ENCODE results near the gene ARHGEF39.

ARHGEF39 gene

DNA sequence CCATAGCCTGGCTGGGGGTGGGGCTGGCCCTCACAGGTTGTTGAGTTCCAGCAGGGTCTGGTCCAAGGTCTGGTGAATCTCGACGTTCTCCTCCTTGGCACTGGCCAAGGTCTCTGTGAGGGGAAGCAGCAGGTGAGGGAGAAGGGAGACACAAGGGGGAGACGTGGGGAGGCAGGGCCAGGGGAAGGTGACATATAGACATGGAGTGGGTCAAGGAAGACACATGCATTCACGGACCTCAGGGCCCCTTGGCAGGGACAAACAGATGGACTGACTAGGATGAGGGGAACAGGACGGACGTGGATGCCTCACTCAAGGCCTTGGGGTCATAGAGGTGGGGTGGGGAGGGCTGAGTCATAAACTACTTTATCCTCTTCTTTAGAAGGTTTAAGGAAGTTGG lies 17.1 kb upstream of the ARHGEF39 start:
- Mint-ChIP-seq H3K4me3 (no peak overlapping the region), H3K27ac (peak overlapping the region; percentile 62), H3K4me1 (peaks cover 80% of the 10 kb centered on the region)

DNA sequence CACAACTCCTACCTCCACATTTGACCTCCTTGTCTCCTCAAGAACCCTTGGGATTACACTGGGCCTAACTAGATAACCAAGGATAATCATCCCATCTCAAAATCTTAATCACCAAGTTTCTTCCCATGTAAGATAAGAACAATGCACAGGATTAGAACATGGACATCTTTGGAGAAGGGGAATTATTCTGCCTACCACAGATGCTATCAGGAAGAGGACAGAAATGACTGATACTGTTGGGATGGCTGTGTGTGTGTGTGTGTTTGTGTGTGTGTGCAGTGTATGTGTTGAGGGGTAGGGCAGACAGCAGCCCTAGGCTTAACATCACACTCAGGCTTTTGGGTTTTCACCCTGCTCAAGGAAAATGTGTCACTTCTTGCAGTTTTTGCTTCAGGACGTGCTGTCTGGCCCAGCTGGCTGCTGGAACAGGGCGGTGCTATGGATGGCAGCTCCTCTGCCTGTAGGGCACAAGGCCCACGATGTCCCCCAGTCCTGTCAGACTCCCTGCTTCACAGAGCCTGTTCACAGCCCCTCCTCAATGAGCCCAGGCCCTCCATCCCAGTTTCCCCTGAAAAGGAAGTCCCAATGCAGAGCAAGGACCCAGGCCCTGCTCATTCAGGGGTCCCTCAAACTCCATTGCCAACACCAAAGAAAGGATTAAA lies 16.5 kb upstream of the ARHGEF39 start:
- Mint-ChIP-seq H3K9me3 (no peaks in the 10 kb centered on the region), H3K27me3 (ENCODE audit: low read depth, poor library complexity) (peaks cover 3% of the 10 kb centered on the region), H3K4me3 (no peak overlapping the region), H3K36me3 (ENCODE audit: low read depth) (peaks cover 41% of the 10 kb centered on the region), H3K27ac (peak overlapping the region; percentile 68), H3K4me1 (peaks cover 77% of the 10 kb centered on the region)
- TF ChIP-seq, protein P1, sequence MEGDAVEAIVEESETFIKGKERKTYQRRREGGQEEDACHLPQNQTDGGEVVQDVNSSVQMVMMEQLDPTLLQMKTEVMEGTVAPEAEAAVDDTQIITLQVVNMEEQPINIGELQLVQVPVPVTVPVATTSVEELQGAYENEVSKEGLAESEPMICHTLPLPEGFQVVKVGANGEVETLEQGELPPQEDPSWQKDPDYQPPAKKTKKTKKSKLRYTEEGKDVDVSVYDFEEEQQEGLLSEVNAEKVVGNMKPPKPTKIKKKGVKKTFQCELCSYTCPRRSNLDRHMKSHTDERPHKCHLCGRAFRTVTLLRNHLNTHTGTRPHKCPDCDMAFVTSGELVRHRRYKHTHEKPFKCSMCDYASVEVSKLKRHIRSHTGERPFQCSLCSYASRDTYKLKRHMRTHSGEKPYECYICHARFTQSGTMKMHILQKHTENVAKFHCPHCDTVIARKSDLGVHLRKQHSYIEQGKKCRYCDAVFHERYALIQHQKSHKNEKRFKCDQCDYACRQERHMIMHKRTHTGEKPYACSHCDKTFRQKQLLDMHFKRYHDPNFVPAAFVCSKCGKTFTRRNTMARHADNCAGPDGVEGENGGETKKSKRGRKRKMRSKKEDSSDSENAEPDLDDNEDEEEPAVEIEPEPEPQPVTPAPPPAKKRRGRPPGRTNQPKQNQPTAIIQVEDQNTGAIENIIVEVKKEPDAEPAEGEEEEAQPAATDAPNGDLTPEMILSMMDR (IDR thresholded peaks at IDR 0.05) = no peak
- DNase-seq = no peak

More for the DNA sequence above, 17.1 kb upstream of the ARHGEF39 start:
- H3K36me3 Mint-ChIP-seq (ENCODE audit: low read depth) = peaks cover 44% of the 10 kb centered on the region
- peaks cover 3% of the 10 kb centered on the region for H3K27me3 Mint-ChIP-seq (ENCODE audit: low read depth, poor library complexity)
- DNase-seq = no peak
- H3K9me3 Mint-ChIP-seq = no peaks in the 10 kb centered on the region
- TF ChIP-seq, protein P1 (IDR thresholded peaks at IDR 0.05) = no peak

DNA sequence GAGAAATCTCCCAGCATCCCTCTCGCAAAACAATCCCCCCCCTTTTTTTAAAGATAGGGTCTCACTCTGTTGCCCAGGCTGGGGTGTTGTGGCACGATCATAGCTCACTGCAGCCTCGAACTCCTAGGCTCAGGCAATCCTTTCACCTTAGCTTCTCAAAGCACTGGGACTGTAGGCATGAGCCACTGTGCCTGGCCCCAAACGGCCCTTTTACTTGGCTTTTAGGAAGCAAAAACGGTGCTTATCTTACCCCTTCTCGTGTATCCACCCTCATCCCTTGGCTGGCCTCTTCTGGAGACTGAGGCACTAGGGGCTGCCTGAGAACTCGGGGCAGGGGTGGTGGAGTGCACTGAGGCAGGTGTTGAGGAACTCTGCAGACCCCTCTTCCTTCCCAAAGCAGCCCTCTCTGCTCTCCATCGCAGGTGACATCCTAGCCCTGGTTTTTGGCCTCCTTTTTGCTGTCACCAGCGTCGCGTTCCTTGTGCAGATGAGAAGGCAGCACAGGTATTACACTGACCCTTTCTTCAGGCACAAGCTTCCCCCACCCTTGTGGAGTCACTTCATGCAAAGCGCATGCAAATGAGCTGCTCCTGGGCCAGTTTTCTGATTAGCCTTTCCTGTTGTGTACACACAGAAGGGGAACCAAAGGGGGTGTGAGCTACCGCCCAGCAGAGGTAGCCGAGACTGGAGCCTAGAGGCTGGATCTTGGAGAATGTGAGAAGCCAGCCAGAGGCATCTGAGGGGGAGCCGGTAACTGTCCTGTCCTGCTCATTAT lies 15.5 kb upstream of the ARHGEF39 start:
- H3K9me3 Mint-ChIP-seq = no peaks in the 10 kb centered on the region
- DNase-seq = no peak
- TF ChIP-seq, protein P1 (IDR thresholded peaks at IDR 0.05) = no peak
- peaks cover 73% of the 10 kb centered on the region for H3K4me1 Mint-ChIP-seq
- H3K36me3 Mint-ChIP-seq (ENCODE audit: low read depth) = peaks cover 35% of the 10 kb centered on the region
- peak overlapping the region; percentile 29 for H3K27ac Mint-ChIP-seq
- H3K27me3 Mint-ChIP-seq (ENCODE audit: low read depth, poor library complexity) = peaks cover 7% of the 10 kb centered on the region
- H3K4me3 Mint-ChIP-seq = no peak overlapping the region

DNA sequence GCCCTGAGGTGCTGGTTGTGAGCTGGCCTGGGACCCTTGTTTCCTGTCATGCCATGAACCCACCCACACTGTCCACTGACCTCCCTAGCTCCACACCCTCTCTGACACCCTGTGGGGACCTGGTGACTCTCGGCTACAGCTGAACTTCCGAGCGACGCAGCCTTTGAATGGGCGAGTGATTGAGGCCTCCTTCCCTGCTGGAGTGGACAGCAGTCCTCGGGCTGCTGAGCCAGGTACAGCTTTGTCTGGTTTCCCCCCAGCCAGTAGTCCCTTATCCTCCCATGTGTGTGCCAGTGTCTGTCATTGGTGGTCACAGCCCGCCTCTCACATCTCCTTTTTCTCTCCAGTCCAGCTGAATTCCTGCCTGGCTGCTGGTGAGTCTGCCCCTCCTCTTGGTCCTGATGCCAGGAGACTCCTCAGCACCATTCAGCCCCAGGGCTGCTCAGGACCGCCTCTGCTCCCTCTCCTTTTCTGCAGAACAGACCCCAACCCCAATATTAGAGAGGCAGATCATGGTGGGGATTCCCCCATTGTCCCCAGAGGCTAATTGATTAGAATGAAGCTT lies 14.9 kb upstream of the ARHGEF39 start:
- peaks cover 69% of the 10 kb centered on the region for H3K4me1 Mint-ChIP-seq
- H3K9me3 Mint-ChIP-seq = no peaks in the 10 kb centered on the region
- no peak overlapping the region for H3K4me3 Mint-ChIP-seq
- H3K27ac Mint-ChIP-seq = no peak overlapping the region
- DNase-seq = no peak
- peaks cover 13% of the 10 kb centered on the region for H3K27me3 Mint-ChIP-seq (ENCODE audit: low read depth, poor library complexity)
- peaks cover 29% of the 10 kb centered on the region for H3K36me3 Mint-ChIP-seq (ENCODE audit: low read depth)
- TF ChIP-seq, protein P1 (IDR thresholded peaks at IDR 0.05) = no peak

DNA sequence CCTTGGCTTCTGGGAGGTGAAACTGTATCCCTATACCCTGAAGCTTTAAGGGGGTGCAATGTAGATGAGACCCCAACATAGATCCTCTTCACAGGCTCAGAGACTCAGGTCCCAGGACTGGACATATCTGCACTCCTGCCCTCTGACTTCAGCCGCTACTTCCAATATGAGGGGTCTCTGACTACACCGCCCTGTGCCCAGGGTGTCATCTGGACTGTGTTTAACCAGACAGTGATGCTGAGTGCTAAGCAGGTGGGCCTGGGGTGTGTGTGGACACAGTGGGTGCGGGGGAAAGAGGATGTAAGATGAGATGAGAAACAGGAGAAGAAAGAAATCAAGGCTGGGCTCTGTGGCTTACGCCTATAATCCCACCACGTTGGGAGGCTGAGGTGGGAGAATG lies 14.1 kb upstream of the ARHGEF39 start:
- no peak for DNase-seq
- Mint-ChIP-seq H3K9me3 (no peaks in the 10 kb centered on the region), H3K27ac (no peak overlapping the region), H3K4me3 (no peak overlapping the region), H3K27me3 (ENCODE audit: low read depth, poor library complexity) (peaks cover 20% of the 10 kb centered on the region), H3K4me1 (peaks cover 70% of the 10 kb centered on the region), H3K36me3 (ENCODE audit: low read depth) (peaks cover 21% of the 10 kb centered on the region)
- TF ChIP-seq, protein P1 (IDR thresholded peaks at IDR 0.05) = no peak
